HG03175 (cell line): ENCODE results near the gene LTA.
A peak's percentile ranks its signal among the peaks of the same experiment; 100 is the strongest.

Source experiments
- ATAC-seq: cut with Tn5 transposase; IDR thresholded peaks from one replicate; pipeline ENCODE4 v1.9.1; 2021; ENCODE audit warnings: mild to moderate bottlenecking, moderate library complexity; ENCODE audit not compliant: unreplicated experiment

The LTA gene

GRCh38 chr6:31568537-31568961, 3.5 kb upstream of the LTA start:
- ATAC-seq, result peak; percentile 71

- no peak for ATAC-seq
Measured at GRCh38 chr6:31569861-31570536, 2.1 kb upstream of the LTA start.

GRCh38 chr6:31573239-31574105, 1.4 kb downstream of the LTA start:
- no peak for ATAC-seq

- ATAC-seq, result no peak
Measured at GRCh38 chr6:31574106-31575061, 2.3 kb downstream of the LTA start.

GRCh38 chr6:31575335-31575901, 3.3 kb downstream of the LTA start, which contains the start of gene TNF:
TNF (plus strand) TSS chr6:31575565; CDS start chr6:31575742, 177 bp downstream.
- ATAC-seq, result no peak

- no peak for ATAC-seq
Measured at GRCh38 chr6:31575952-31576685, 4.0 kb downstream of the LTA start.

- no peak for ATAC-seq
Measured at GRCh38 chr6:31576897-31577578, 4.9 kb downstream of the LTA start.

- ATAC-seq, result no peak
Measured at GRCh38 chr6:31577579-31577966, 5.5 kb downstream of the LTA start.

- ATAC-seq, result no peak
Measured at GRCh38 chr6:31578184-31579118, 6.4 kb downstream of the LTA start.

- ATAC-seq, result no peak
Measured at GRCh38 chr6:31579119-31579505, 7.0 kb downstream of the LTA start.

- ATAC-seq, result no peak
Measured at GRCh38 chr6:31579546-31580437, 7.7 kb downstream of the LTA start.

- no peak for ATAC-seq
Measured at GRCh38 chr6:31580438-31580740, 8.3 kb downstream of the LTA start.

GRCh38 chr6:31580807-31581433, 8.8 kb downstream of the LTA start:
- ATAC-seq, result peak; percentile 61

GRCh38 chr6:31581434-31582229, 9.5 kb downstream of the LTA start:
- no peak for ATAC-seq

- no peak for ATAC-seq
Measured at GRCh38 chr6:31582230-31582643, 10.1 kb downstream of the LTA start, which contains the start of gene LTB. LTB (minus strand) TSS chr6:31582424; CDS start chr6:31582417, 7 bp downstream.

- ATAC-seq, result no peak
Measured at GRCh38 chr6:31585491-31585890, 13.4 kb downstream of the LTA start.
